ENCODE measurements around the gene CTNNA2.

CTNNA2 gene

GRCh38 chr2:80395251-80395650, 882.4 kb downstream of the CTNNA2 start:
- no peaks in the 10 kb centered on the region for H3K36me3 Mint-ChIP-seq (ENCODE audit: low read depth)
- H3K27ac Mint-ChIP-seq: no peak overlapping the region
- H3K27me3 Mint-ChIP-seq (ENCODE audit: low read depth): no peaks in the 10 kb centered on the region
- no peak for TF ChIP-seq CTCF (IDR thresholded peaks at IDR 0.05; ENCODE audit: unreplicated experiment in 3 of 3)
- H3K9me3 Mint-ChIP-seq: peaks cover 3% of the 10 kb centered on the region
- no peak overlapping the region for H3K4me3 Mint-ChIP-seq
- H3K4me1 Mint-ChIP-seq: no peaks in the 10 kb centered on the region

- Mint-ChIP-seq H3K27ac (no peak overlapping the region), H3K27me3 (ENCODE audit: low read depth) (no peaks in the 10 kb centered on the region), H3K4me3 (no peak overlapping the region), H3K36me3 (ENCODE audit: low read depth) (no peaks in the 10 kb centered on the region), H3K9me3 (peaks cover 3% of the 10 kb centered on the region), H3K4me1 (no peaks in the 10 kb centered on the region)
- no peak for TF ChIP-seq CTCF (IDR thresholded peaks at IDR 0.05; ENCODE audit: unreplicated experiment in 3 of 3)
These were observed 883.4 kb downstream of the CTNNA2 start for GRCh38 chr2:80396276-80396675.

- no peak overlapping the region for H3K27ac Mint-ChIP-seq
- TF ChIP-seq CTCF (IDR thresholded peaks at IDR 0.05; ENCODE audit: unreplicated experiment in 3 of 3): no peak
- H3K4me3 Mint-ChIP-seq: no peak overlapping the region
- no peaks in the 10 kb centered on the region for H3K9me3 Mint-ChIP-seq
- H3K36me3 Mint-ChIP-seq (ENCODE audit: low read depth): no peaks in the 10 kb centered on the region
- H3K4me1 Mint-ChIP-seq: no peaks in the 10 kb centered on the region
- no peaks in the 10 kb centered on the region for H3K27me3 Mint-ChIP-seq (ENCODE audit: low read depth)
These were observed 890.2 kb downstream of the CTNNA2 start for GRCh38 chr2:80403081-80403480.

GRCh38 chr2:80407377-80407776, 894.5 kb downstream of the CTNNA2 start:
- TF ChIP-seq CTCF (IDR thresholded peaks at IDR 0.05; ENCODE audit: unreplicated experiment in 3 of 3): no peak
- no peak overlapping the region for H3K27ac Mint-ChIP-seq
- H3K4me3 Mint-ChIP-seq: no peak overlapping the region
- no peaks in the 10 kb centered on the region for H3K9me3 Mint-ChIP-seq
- no peaks in the 10 kb centered on the region for H3K36me3 Mint-ChIP-seq (ENCODE audit: low read depth)
- H3K27me3 Mint-ChIP-seq (ENCODE audit: low read depth): no peaks in the 10 kb centered on the region
- H3K4me1 Mint-ChIP-seq: no peaks in the 10 kb centered on the region

- Mint-ChIP-seq H3K27me3 (ENCODE audit: low read depth) (no peaks in the 10 kb centered on the region), H3K4me3 (no peak overlapping the region), H3K36me3 (ENCODE audit: low read depth) (no peaks in the 10 kb centered on the region)
These were observed 897.5 kb downstream of the CTNNA2 start for GRCh38 chr2:80410346-80410745.

More at GRCh38 chr2:80410346-80410745, 897.5 kb downstream of the CTNNA2 start:
- Mint-ChIP-seq H3K27ac (no peak overlapping the region), H3K4me1 (no peaks in the 10 kb centered on the region), H3K9me3 (peaks cover 14% of the 10 kb centered on the region)
- no peak for TF ChIP-seq CTCF (IDR thresholded peaks at IDR 0.05; ENCODE audit: unreplicated experiment in 3 of 3)

Measured in nephron (organoid).